DMS 273 (cell line): ENCODE data around the gene SRMS.
"Not testable (repeated sequence)": the region's sequence is repeated elsewhere in the genome, so short reads cannot be mapped to it uniquely, and the experiment has no call there.

Experiments used
- DNase-seq: peaks from one replicate; lab custom pipeline; 2025; ENCODE audit not compliant: unreplicated experiment; lab: John Stamatoyannopoulos, UW

SRMS gene

GRCh38 chr20:63566395-63567135 lies 19.0 kb upstream of the SRMS start:
- no peak for DNase-seq

DNA sequence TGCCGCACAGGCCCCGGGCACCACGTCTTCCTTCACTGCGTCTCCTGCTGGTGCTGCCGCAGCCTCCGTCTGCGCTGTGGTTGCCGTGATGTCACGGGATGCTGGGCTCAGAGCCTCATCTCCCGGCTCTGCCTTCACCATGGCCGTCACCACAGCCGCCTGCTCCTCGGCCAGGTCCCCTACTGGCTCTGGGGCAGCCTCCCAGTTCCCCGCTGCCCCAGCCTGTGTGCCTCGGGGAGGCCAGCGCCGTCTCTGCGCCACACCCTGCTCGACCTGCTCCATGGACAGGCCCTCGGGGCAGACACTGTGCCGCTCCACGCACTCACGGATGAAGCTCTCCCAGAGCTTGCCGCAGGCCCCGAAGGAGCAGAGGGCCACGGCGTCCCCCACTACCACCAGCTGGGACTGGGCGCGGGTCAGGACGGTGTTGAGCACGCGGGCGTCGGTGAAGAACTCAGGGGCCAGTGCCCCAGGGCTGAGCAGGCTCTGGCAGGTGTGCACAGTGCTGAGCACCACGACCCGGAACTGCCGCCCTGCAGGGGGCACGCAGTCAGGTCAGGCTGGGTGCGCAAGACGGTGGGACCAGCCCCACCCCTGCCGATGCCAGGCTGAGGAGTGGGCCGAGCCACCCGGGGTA lies 18.3 kb upstream of the SRMS start:
- DNase-seq, result no peak

DNA sequence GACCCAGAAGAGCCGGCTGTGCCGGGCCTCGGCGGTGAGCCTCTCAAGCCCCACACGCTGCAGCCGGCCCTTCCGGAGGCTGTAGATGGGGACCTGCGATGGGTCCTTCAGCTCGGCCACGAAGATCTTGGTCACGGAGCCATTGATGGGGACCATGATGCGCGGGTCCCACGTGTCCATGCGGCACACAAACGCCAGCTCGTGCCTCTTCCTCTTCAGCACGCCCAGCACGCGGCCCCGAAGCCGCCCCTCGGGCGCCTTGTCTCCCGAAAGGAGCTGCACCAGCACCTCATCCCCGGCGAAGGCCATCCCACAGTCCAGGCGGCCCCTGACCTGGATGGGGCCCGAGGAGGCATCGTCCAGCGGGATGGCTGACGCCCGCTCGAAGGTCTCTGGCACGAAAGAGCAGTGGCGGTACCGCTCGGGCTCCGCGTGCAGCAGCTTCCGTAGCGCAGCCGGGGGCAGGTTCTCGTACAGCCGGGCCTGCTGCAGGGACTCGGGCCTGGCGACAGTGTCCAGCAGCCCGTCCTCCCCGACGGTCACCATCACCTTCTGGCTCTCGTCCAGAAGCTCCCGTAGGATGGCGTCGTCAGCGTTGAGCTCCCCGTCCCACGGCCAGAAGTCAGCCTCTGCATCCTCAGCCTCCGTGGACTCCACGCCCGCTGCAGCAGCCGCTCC lies 17.6 kb upstream of the SRMS start:
- no peak for DNase-seq

DNA sequence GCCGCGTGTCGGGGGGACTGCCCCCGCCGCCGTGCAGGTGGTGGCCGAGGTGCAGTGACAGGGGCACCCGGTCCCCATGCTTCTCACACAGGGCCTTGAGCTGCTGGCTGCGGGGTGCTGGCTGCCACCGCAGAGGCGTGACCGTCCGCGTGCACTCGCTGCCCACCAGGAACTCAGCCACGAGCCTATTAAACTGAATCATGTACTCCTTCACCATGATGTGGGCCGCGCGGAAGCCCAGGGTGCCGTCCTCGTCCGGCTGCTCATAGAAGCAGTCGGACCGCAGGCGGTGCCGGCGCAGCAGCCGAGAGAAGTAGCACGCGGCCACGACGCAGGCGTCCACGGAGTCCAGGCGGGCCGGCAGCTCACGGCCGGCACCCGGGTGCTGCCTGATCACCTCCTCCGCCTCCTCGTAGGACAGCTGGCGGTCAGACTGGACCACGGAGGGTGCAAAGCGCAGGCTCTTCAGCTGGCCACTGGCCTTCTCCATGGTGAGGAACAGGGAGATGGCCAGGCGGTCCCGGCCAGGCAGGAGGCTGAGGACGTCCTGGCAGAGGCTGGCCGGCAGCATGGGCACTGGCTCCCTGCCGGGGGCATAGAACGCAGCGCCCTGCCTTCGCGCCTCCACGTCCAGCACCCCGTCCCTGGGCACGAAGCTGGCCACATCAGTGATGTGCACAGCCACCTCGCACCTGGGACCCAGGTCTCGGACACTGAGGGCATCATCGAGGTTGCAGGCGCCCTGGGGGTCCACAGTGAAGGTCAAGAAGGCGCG lies 16.7 kb upstream of the SRMS start:
- no peak for DNase-seq

- no peak for DNase-seq
Observed at GRCh38 chr20:63563225-63563935, 15.8 kb upstream of the SRMS start.

DNA sequence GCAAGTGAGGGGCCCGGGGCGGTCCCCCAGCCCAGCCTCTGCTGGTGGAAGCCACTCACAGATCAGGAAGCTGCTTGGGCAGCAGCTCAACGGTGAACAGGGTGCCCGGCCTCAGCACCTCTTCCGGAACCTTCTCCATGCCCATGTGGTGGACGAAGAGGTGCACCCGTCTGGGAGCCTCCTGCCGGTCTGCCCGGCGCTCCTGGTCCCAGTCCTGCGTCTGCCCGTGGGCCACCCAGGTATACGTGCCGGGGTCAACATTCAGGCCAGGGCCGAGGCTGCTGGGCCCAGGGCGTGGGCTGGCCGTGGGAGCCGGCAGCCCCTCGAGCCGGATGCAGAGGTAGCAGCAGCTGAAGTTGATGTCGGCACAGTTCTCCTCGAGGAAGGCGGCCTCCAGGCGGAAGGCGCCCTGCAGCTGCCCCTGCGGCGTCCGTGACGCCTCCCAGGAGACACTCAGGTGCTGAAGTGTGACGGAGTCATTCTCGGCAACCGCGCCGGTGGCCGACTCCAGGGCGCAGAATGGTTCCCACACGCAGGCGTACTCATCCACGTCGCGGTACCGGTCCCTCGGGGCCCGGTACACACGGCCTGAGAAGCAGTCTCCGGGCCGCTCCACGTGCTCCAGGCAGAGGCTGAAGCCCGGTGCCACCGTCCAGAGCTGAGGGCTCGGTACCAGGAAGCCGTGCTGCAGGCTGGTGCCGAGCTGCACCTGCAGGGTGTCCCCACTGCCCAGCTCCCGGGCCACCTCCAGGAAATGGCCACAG lies 15.1 kb upstream of the SRMS start:
- no peak for DNase-seq

DNA sequence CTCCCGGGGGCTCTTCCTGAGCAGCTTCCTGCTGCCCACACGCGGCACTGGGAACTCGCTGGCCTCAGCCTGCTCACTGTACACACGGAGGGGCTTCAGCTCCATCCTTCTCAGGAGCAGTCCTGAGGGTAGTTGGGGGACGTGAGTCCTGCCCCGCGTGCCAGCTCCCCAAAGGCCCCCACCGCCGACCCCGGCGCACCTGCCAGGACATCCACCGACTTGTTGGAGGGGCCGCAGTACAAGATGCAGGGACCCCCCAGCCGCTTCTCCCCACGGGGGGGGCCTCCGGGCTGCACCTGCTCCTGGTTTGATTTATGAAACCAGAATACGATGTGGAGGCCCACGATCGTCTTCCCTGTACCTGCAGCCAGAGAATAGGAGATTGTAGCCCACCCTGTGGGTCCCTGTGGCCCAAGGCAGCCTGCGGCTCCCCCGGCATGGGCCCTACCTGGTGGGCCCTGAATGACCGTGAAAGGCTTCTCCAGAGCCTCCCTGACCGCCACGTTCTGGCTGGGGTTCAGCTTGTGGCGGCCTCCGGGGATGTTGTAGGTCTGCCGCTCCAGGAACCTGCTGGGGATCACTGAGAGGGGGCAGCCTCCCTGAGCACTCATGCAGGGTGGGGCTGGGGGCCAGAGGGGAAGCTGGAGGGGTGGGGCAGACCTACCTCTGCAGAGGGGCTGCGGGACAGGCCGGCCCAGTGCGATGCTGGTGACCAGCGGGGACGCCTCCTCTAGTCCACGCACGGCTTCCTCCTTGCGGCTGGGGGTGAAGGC lies 14.3 kb upstream of the SRMS start:
- no peak for DNase-seq

DNA sequence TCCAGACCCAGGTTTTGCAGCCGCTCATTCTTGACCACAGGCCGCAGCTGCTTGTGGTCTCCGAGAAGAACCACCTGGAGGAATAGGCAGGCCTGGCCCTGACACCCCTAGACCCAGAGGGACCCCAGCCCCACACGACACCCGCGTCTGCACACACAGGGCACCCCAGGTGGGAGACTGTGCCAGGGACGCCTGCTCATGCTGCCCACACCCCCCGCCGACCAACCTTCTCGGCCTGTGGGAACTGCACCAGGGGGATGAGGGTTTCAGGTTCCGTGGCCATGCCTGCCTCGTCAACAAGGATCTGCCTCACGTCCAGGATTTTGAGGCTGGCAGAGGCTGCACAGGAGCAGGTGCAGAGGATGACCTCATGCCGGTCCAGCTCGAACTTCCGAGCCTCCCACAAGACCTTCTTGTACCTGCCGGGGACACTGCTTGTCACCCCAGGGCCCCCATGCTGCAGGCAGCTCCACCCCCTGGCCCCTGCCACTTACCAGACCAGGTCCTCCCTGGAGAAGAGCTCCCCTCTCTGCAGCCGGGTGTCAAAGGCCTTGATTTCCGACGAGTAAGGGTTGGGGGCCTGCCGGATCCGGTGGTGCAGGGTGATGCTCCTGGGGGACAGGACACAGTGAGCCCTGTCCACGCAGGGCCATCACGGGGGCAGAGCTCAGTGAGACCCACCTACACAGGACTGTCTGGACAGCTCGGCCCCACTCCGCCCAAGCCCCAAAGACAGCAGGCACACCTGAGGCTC lies 13.5 kb upstream of the SRMS start:
- DNase-seq, result no peak

- no peak for DNase-seq
Observed at GRCh38 chr20:63560333-63560805, 12.8 kb upstream of the SRMS start.

DNA sequence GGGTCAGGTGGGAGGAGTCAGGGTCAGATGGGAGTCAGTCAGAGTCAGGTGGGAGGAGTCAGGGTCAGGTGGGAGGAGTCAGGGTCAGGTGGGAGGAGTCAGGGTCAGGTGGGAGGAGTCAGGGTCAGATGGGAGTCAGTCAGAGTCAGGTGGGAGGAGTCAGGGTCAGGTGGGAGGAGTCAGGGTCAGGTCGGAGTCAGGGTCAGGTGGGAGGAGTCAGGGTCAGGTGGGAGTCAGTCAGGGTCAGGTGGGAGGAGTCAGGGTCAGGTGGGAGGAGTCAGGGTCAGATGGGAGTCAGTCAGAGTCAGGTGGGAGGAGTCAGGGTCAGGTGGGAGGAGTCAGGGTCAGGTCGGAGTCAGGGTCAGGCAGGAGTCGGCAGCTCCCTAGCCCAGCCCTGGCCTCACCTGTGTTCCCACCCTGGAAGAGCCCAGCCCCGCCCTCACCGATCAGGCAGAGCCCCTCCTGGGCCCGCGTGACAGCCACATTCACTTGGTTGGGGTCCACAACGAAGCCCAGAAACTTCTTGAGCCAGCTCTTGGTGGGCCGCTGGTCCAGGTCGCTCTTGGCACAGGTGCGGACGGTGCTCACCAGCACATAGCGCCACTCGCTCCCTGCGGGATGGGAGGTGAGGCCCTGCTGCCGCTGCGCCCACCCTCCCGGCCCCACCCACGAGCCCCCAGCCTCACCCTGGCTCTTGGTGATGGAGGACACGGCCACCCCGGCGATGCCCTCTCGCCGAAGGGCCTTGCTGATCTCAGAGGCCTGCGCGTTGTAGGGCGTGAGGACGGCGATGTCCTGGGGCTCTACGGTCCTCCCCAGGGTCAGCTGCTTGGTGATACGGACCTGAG lies 12.2 kb upstream of the SRMS start:
- DNase-seq, result not testable (repeated sequence)

- DNase-seq, result no peak
Observed at GRCh38 chr20:63558804-63559484, 11.4 kb upstream of the SRMS start.

GRCh38 chr20:63557481-63557891 lies 9.9 kb upstream of the SRMS start:
- no peak for DNase-seq

GRCh38 chr20:63556873-63557478 lies 9.4 kb upstream of the SRMS start:
- no peak for DNase-seq

GRCh38 chr20:63555661-63556381 lies 8.3 kb upstream of the SRMS start:
- DNase-seq, result no peak

GRCh38 chr20:63554361-63555278 lies 7.1 kb upstream of the SRMS start:
- no peak for DNase-seq
